Suprapubic skin (tissue), 4 donors: ENCODE measurements around the gene PDE4D. TPM values are rescaled to one million over a fixed set of nuclear protein-coding genes. Genes with fewer than 3 reads are reported as not detected.

ENCODE experiments used
- DNase-seq, 2 donors: peaks; one replicate each; pipeline ENCODE4 v3.0.0-alpha.2; 2019; ENCODE audit warnings: low spot score in 2 of 2
- H3K27ac ChIP-seq: fragments of 200-600 bp; sonication (generic); one replicate; pipeline ENCODE4 v1.5.1; 2019
- H3K27me3 ChIP-seq: fragments of 200-600 bp; sonication (generic); one replicate; pipeline ENCODE4 v1.5.1; 2019
- H3K36me3 ChIP-seq: fragments of 200-600 bp; sonication (generic); one replicate; pipeline ENCODE4 v1.5.1; 2019
- H3K4me1 ChIP-seq: fragments of 200-600 bp; sonication (generic); one replicate; pipeline ENCODE4 v1.5.1; 2019
- H3K4me3 ChIP-seq: fragments of 200-600 bp; sonication (generic); one replicate; pipeline ENCODE4 v1.5.1; 2019; ENCODE audit warnings: mild to moderate bottlenecking
- H3K9me3 ChIP-seq: fragments of 200-600 bp; sonication (generic); one replicate; pipeline ENCODE4 v1.5.1; 2019
- EP300 ChIP-seq: sonication (generic); formaldehyde crosslinking; IDR thresholded peaks from one replicate; pipeline ENCODE4 v1.6.1; 2017; ENCODE audit warnings: antibody characterized with exemption
- POLR2A ChIP-seq, 2 donors: fragments of 450-650 bp; IDR thresholded peaks; one replicate each; pipeline ENCODE4 v1.6.1; 2017; ENCODE audit warnings: antibody characterized with exemption in 2 of 2, mild to moderate bottlenecking in 2 of 2, moderate library complexity in 2 of 2
- POLR2AphosphoS5 ChIP-seq, 3 donors: sonication (generic); formaldehyde crosslinking; IDR thresholded peaks; one replicate each; pipeline ENCODE4 v1.6.1; 2017; ENCODE audit warnings: antibody characterized with exemption in 3 of 3
- WGBS: methylation state at CpG from one replicate; pipeline ENCODE4 v1.1.5; 2018; 5-methylcytosine and 5-hydroxymethylcytosine counted together
- total RNA-seq, 4 donors: library from RNA; depleted of rRNA; stranded (reverse); fragments of >200 nt; gene quantifications; one replicate each; pipeline ENCODE4 v1.1.0, GENCODE V29; 2016
- TF ChIP-seq, protein P1 (sequence below), 2 donors: fragments of 200-600 bp in 1 of 2; fragments of 450-650 bp in 1 of 2; sonication (generic) in 1 of 2; IDR thresholded peaks; one replicate each; pipeline ENCODE4 v1.5.1; 2016 to 2019; ENCODE audit warnings: antibody characterized with exemption in 2 of 2, mild to moderate bottlenecking in 1 of 2, moderate library complexity in 1 of 2

The PDE4D gene
- total RNA-seq, 4 donors from 2014 or later, result 26.8 to 57.2 (median 29.9) TPM

DNA sequence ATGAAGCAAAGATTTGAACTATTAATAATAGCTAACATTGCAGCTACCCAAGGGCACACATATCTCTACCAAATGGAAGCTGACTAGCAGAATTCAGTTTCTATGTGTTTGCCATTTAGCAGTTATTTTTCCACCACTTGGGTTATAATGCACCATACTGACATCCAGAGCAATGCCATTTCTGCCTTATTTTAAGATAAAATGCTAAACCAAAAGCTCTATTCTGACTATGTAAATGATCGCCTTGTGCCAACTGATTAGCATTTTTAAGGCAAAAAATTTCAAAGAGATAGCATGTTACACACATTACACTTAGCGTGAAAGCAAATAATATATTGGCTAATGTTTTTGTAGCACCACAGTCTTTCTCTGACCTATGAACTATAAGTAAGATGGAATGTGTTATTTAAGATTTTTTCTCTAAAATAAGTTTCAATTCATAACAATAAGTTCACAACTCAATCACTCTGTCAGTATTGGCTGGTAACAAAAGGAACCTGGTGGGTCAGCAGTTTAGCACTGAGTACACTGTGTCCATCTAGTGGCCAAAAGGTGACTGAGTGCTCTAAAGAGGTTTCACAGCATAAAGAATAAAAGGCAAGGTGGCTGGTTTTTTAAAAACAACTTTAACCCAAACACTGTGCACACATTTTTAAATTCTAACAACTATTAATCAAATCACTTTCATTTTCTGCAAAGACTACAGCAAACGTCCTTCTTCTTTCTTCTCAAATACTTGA, 443.5 kb downstream of the PDE4D start:
- no peak overlapping the region for H3K27ac ChIP-seq
- 86% methylated on average over 3 of the region's 3 CpGs for WGBS
- H3K9me3 ChIP-seq, result peaks cover 4% of the 10 kb centered on the region
- no peak for TF ChIP-seq POLR2AphosphoS5 (IDR thresholded peaks at IDR 0.05)
- TF ChIP-seq, protein P1, sequence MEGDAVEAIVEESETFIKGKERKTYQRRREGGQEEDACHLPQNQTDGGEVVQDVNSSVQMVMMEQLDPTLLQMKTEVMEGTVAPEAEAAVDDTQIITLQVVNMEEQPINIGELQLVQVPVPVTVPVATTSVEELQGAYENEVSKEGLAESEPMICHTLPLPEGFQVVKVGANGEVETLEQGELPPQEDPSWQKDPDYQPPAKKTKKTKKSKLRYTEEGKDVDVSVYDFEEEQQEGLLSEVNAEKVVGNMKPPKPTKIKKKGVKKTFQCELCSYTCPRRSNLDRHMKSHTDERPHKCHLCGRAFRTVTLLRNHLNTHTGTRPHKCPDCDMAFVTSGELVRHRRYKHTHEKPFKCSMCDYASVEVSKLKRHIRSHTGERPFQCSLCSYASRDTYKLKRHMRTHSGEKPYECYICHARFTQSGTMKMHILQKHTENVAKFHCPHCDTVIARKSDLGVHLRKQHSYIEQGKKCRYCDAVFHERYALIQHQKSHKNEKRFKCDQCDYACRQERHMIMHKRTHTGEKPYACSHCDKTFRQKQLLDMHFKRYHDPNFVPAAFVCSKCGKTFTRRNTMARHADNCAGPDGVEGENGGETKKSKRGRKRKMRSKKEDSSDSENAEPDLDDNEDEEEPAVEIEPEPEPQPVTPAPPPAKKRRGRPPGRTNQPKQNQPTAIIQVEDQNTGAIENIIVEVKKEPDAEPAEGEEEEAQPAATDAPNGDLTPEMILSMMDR (IDR thresholded peaks at IDR 0.05), result no peak
- TF ChIP-seq POLR2A (IDR thresholded peaks at IDR 0.05), result no peak
- no peak for TF ChIP-seq EP300
- no peak for DNase-seq
- H3K27me3 ChIP-seq, result no peaks in the 10 kb centered on the region
- H3K4me3 ChIP-seq, result no peak overlapping the region
- H3K36me3 ChIP-seq, result no peaks in the 10 kb centered on the region
- no peaks in the 10 kb centered on the region for H3K4me1 ChIP-seq

DNA sequence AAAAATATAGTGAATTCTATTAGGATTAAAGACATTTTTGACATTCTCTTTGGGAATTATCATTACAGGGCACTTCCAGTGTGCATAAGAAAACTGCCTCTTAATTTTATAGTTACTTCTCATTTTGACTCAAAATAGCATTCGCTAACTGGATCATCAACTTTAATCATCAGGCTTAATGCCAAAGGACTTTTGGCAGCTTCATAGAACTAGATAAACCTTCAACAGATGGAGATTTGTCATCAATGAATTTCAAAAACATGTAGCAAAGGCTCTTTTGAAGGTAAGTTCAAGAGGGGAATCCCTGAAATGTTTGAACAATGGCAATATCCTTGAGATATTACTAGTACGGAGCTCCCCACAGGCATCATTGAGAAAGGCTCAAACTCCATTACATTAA, 447.2 kb downstream of the PDE4D start:
- Histone ChIP-seq H3K9me3 (peaks cover 4% of the 10 kb centered on the region), H3K4me3 (no peak overlapping the region), H3K27me3 (no peaks in the 10 kb centered on the region), H3K36me3 (no peaks in the 10 kb centered on the region), H3K27ac (no peak overlapping the region), H3K4me1 (no peaks in the 10 kb centered on the region)
- TF ChIP-seq, protein P1 (IDR thresholded peaks at IDR 0.05), result no peak
- TF ChIP-seq POLR2AphosphoS5 (IDR thresholded peaks at IDR 0.05), result no peak
- no peak for TF ChIP-seq EP300
- no peak for TF ChIP-seq POLR2A (IDR thresholded peaks at IDR 0.05)
- no peak for DNase-seq
- 54% methylated on average over 2 of the region's 2 CpGs for WGBS

DNA sequence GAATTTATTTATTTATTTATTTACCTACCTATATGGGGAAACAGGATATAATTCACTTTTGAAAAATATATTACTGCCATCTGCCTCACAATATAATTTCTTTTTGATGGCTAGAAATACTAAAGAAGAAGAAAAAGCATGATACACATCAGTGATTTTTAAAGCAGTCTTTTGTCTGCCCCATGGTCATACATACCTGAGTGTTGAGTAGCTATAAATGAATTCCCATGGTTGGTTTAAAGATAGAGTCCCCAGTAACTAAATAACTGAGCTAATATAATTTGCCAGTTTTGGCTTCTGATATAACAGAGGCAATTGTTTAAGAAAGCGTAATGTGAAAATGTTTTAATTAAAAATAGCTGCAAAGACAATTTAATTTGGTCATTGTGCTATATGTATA, 447.8 kb downstream of the PDE4D start:
- DNase-seq, result no peak
- Histone ChIP-seq H3K4me3 (no peak overlapping the region), H3K4me1 (no peaks in the 10 kb centered on the region), H3K27ac (no peak overlapping the region), H3K36me3 (no peaks in the 10 kb centered on the region), H3K27me3 (no peaks in the 10 kb centered on the region), H3K9me3 (peaks cover 4% of the 10 kb centered on the region)
- TF ChIP-seq POLR2AphosphoS5 (IDR thresholded peaks at IDR 0.05) (no peak), EP300 (no peak), POLR2A (IDR thresholded peaks at IDR 0.05) (no peak)
- TF ChIP-seq, protein P1 (IDR thresholded peaks at IDR 0.05), result no peak
- 92% methylated on average over 1 of the region's 1 CpG for WGBS

DNA sequence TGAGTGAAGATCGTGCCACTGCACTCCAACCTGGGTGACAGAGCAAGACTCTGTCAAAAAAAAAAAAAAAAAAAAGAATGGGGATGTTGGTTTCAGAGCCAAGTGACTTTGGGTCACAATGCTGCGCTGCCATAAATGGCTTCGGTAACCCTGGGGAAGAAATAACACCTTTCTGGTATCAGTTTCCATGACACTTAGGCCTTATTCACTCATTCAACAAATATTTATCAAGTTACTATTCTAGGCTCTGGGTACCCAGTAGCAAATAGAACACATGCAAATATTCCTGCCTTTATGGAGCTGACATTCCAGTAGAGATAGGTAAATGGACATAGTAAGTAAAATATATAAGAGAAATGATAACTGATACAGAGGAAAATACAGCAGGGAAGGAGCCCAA, 454.2 kb downstream of the PDE4D start:
- Histone ChIP-seq H3K4me3 (no peak overlapping the region), H3K9me3 (no peaks in the 10 kb centered on the region), H3K4me1 (no peaks in the 10 kb centered on the region), H3K27ac (no peak overlapping the region), H3K27me3 (no peaks in the 10 kb centered on the region), H3K36me3 (no peaks in the 10 kb centered on the region)
- DNase-seq, result no peak
- no peak for TF ChIP-seq POLR2AphosphoS5 (IDR thresholded peaks at IDR 0.05)
- no peak for TF ChIP-seq EP300
- TF ChIP-seq, protein P1 (IDR thresholded peaks at IDR 0.05), result no peak
- no peak for TF ChIP-seq POLR2A (IDR thresholded peaks at IDR 0.05)
- 96% methylated on average over 3 of the region's 3 CpGs for WGBS

DNA sequence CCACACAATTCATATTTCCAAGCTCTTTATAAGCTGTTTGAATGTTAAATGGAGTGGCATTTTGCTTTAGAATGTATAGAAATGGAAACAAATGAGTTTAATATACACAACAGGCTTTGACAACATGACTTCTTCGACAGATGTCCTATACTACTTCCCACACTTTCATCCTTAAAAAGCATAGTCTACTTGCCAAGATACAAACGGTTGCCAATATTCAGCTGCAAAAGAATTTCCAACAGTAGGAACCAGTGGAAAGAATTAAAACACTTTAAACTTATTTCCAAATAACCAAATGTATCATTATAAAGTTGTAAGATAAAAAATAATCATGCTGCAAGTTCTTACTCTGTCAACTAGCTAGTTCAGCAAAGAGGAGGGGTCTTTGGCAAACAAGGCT, 456.4 kb downstream of the PDE4D start:
- DNase-seq, result no peak
- Histone ChIP-seq H3K4me3 (no peak overlapping the region), H3K36me3 (no peaks in the 10 kb centered on the region), H3K4me1 (no peaks in the 10 kb centered on the region), H3K27me3 (no peaks in the 10 kb centered on the region), H3K27ac (no peak overlapping the region), H3K9me3 (no peaks in the 10 kb centered on the region)
- TF ChIP-seq POLR2A (IDR thresholded peaks at IDR 0.05) (no peak), EP300 (no peak), POLR2AphosphoS5 (IDR thresholded peaks at IDR 0.05) (no peak)
- TF ChIP-seq, protein P1 (IDR thresholded peaks at IDR 0.05), result no peak
- 36% methylated on average over 2 of the region's 2 CpGs for WGBS
